K562 (cell line): ENCODE data around the gene VPS13D. TPM values are rescaled to one million over a fixed set of nuclear protein-coding genes. Genes with fewer than 3 reads are reported as not detected.

Source experiments
- ATAC-seq: fragments of 200-7000 bp; cut with Tn5 transposase; 3 replicates; pipeline ENCODE4 v1.9.1; 2020; ENCODE audit warnings: moderate library complexity
- BruUV-seq: library from RNA; stranded (reverse); fragments of 400-500 nt; replicated peaks from 2 replicates; lab custom pipeline; 2021; lab: Mats Ljungman, UMichigan
- CTCF ChIA-PET: fragments of 300-600 bp; formaldehyde crosslinking; extraction: SDS; loops from one replicate; lab custom pipeline; 2021; ENCODE audit warnings: low intra/inter-chr PET ratio; lab: Yijun Ruan, JAX
- POLR2A ChIA-PET: fragments of 300-600, 350-650 bp; sonication (Branson Sonifier 250); formaldehyde crosslinking; extraction: SDS; loops from one replicate; lab custom pipeline; 2021; ENCODE audit warnings: antibody characterized with exemption, inconsistent platforms; lab: Yijun Ruan, JAX
- DNase-seq, 4 experiments: peaks; one replicate each; pipeline versions ENCODE4 v3.0.0 to v3.0.0-alpha.2; 2011 to 2018; ENCODE audit warnings: low spot score in 3 of 4, mixed read lengths in 3 of 4; ENCODE audit errors: extremely low read depth in 1 of 4
- FAIRE-seq: peaks from 2 replicates; lab custom pipeline; 2011; peaks lifted over from hg19 to GRCh38; lab: Jason Lieb, UNC
- H2AFZ ChIP-seq: 2 replicates; pipeline ENCODE4 v1.6.0; 2011; ENCODE audit warnings: low read depth, low read length, control low read depth, inconsistent platforms
- H3K27ac ChIP-seq: fragments of 200-600 bp; 3 replicates; pipeline ENCODE4 v1.8.0; 2011; ENCODE audit warnings: low read depth, mild to moderate bottlenecking, control low read depth, inconsistent platforms, low read length, moderate library complexity, mixed read lengths; ENCODE audit errors: extremely low read depth
- H3K27me3 ChIP-seq, 2 experiments: fragments of 300-600 bp in 1 of 2; 2 replicates in 1 of 2; 3 replicates in 1 of 2; pipeline versions ENCODE4 v1.6.0 to v1.8.0; 2011; ENCODE audit warnings: inconsistent platforms in 2 of 2, low read length in 2 of 2, mild to moderate bottlenecking in 1 of 2, mixed read lengths in 1 of 2, moderate library complexity in 1 of 2; ENCODE audit not compliant: control insufficient read depth in 2 of 2, insufficient read depth in 2 of 2
- H3K36me3 ChIP-seq: fragments of 300-600 bp; 3 replicates; pipeline ENCODE4 v1.8.0; 2011; ENCODE audit warnings: mild to moderate bottlenecking, low read length, inconsistent platforms; ENCODE audit not compliant: control insufficient read depth, insufficient read depth
- H3K4me1 ChIP-seq, 2 experiments: fragments of 200-600 bp in 1 of 2; replicated peaks in 1 of 2; 2 replicates in 1 of 2; 3 replicates in 1 of 2; pipeline versions ENCODE4 v1.5.1 to v1.8.0; 2011; ENCODE audit warnings: inconsistent platforms in 2 of 2, low read length in 2 of 2, mild to moderate bottlenecking in 1 of 2, mixed read lengths in 1 of 2, moderate library complexity in 1 of 2; ENCODE audit not compliant: control insufficient read depth in 2 of 2, insufficient read depth in 2 of 2
- H3K4me2 ChIP-seq: 2 replicates; pipeline ENCODE4 v1.6.1; 2011; ENCODE audit warnings: low read length, control low read depth, inconsistent platforms, mixed read lengths; ENCODE audit not compliant: insufficient read depth
- H3K4me3 ChIP-seq: fragments of 200-600 bp; sonication (generic), shearing (Covaris generic); 2 replicates; pipeline ENCODE4 v1.5.1; 2016; ENCODE audit warnings: control low read depth, inconsistent platforms
- H3K79me2 ChIP-seq: fragments of 200-600 bp; 3 replicates; pipeline ENCODE4 v1.8.0; 2011; ENCODE audit warnings: low read length, inconsistent platforms; ENCODE audit not compliant: control insufficient read depth, insufficient read depth
- H3K9ac ChIP-seq, 2 experiments: 2 replicates each; pipeline versions ENCODE4 v1.6.0 to v1.6.1; 2011; ENCODE audit warnings: low read depth in 2 of 2, low read length in 2 of 2, control low read depth in 1 of 2, inconsistent platforms in 1 of 2, mild to moderate bottlenecking in 1 of 2, mixed read lengths in 1 of 2; ENCODE audit not compliant: insufficient read depth in 1 of 2
- H3K9me1 ChIP-seq: one replicate; pipeline ENCODE4 v1.6.0; 2011; ENCODE audit warnings: inconsistent platforms, mild to moderate bottlenecking, low read length, moderate library complexity; ENCODE audit not compliant: control insufficient read depth, insufficient read depth
- H3K9me3 ChIP-seq: replicated peaks from 2 replicates; pipeline ENCODE4 v1.5.1; 2011; ENCODE audit warnings: low read depth, low read length, inconsistent platforms; ENCODE audit not compliant: control insufficient read depth, insufficient read depth
- H4K20me1 ChIP-seq: replicated peaks from 2 replicates; pipeline ENCODE4 v1.6.1; 2011; ENCODE audit warnings: low read length, inconsistent platforms, mixed read lengths; ENCODE audit not compliant: control insufficient read depth, insufficient read depth
- DIDO1 ChIP-seq: fragments of 450-650 bp; IDR thresholded peaks from 2 replicates; pipeline ENCODE4 v1.6.1; 2016; ENCODE audit warnings: low read depth, missing biosample characterization, missing genetic modification characterization
- RFX1 ChIP-seq: fragments of 450-650 bp; IDR thresholded peaks from 2 replicates; pipeline ENCODE4 v1.6.1; 2016; ENCODE audit warnings: mild to moderate bottlenecking, moderate library complexity
- TEAD4 ChIP-seq, 2 experiments: sonication (generic) in 1 of 2; formaldehyde crosslinking in 1 of 2; IDR thresholded peaks; 2 replicates each; pipeline versions ENCODE4 v1.6.1 to v1.8.0; 2012 to 2022; ENCODE audit warnings: borderline replicate concordance in 1 of 2, inconsistent platforms in 1 of 2, low read length in 1 of 2, mild to moderate bottlenecking in 1 of 2, missing genetic modification reagents in 1 of 2
- ZNF766 ChIP-seq: fragments of 200-800 bp; sonication (Bioruptor generic); conservative IDR thresholded peaks from 2 replicates; pipeline ENCODE4 v1.6.1; 2016; ENCODE audit warnings: missing genetic modification characterization, missing compliant biosample characterization
- WGBS: fragments of 100-300 bp; shearing (Covaris generic); methylation state at CpG from one replicate; pipeline ENCODE4 v1.1.6; 2016; ENCODE audit warnings: low coverage, mixed read lengths; ENCODE audit not compliant: insufficient coverage; ENCODE audit errors: missing lambda C conversion rate; 5-methylcytosine and 5-hydroxymethylcytosine counted together
- in situ Hi-C: fragments of 300-500 bp; cut with MboI; formaldehyde crosslinking; loops from 4 replicates; pipeline ENCODE4 v1.15.0; 2018; ENCODE audit warnings: inconsistent platforms, mixed read lengths
- intact Hi-C: fragments of 100-400 bp; cut with micrococcal nuclease; formaldehyde crosslinking; loops from 2 replicates; pipeline ENCODE4 v1.14.2; 2022
- polyA plus RNA-seq, 8 experiments: library from polyadenylated mRNA; depleted of rRNA in 4 of 8; stranded (reverse) in 5 of 8; unstranded in 3 of 8; fragments of >200 nt; fragmentation: Nextera tagmentation in 2 of 8; fragmentation: Illumina TruSeq in 1 of 8; extraction: Ambion mirVana in 2 of 8; extraction: Trizol in 1 of 8; gene quantifications; 2 replicates each; pipeline versions ENCODE4 v1.2.1 to v1.2.3, GENCODE V29; 2011 to 2014; ENCODE audit warnings: inconsistent platforms in 1 of 8, missing spikeins in 1 of 8
- total RNA-seq, 7 experiments: library from RNA; depleted of rRNA in 6 of 7; stranded (reverse); fragments of >200 nt in 6 of 7; fragmentation: Illumina TruSeq in 2 of 7; extraction: Trizol in 2 of 7; gene quantifications; 2 replicates each; pipeline versions ENCODE4 v1.2.1 to v1.2.3, GENCODE V29; 2011 to 2021; ENCODE audit warnings: low replicate concordance in 1 of 7
- TF ChIP-seq, protein P1 (sequence below): fragments of 200-400 bp; formaldehyde crosslinking; IDR thresholded peaks from 2 replicates; pipeline ENCODE4 v1.6.1; 2017; ENCODE audit warnings: mild to moderate bottlenecking, low read depth, low read length, moderate library complexity
- TF ChIP-seq, protein P2 (sequence below): IDR thresholded peaks from 2 replicates; pipeline ENCODE4 v1.6.1; 2011; ENCODE audit warnings: borderline replicate concordance, low read depth, mild to moderate bottlenecking, moderate library complexity, low read length; ENCODE audit not compliant: insufficient read depth, poor library complexity, severe bottlenecking
- TF ChIP-seq, protein P3 (sequence below): fragments of 250-450 bp; sonication (Bioruptor Pico); IDR thresholded peaks from 2 replicates; pipeline ENCODE4 v1.5.0; 2021; ENCODE audit warnings: mild to moderate bottlenecking, moderate library complexity

Gene VPS13D
- total and polyA plus RNA-seq, 9 of the 15 experiments (the other 6 are each of a cell fraction or from before 2014, with no cell fraction given): 6.1 to 51.5 (median 38.5) TPM

DNA sequence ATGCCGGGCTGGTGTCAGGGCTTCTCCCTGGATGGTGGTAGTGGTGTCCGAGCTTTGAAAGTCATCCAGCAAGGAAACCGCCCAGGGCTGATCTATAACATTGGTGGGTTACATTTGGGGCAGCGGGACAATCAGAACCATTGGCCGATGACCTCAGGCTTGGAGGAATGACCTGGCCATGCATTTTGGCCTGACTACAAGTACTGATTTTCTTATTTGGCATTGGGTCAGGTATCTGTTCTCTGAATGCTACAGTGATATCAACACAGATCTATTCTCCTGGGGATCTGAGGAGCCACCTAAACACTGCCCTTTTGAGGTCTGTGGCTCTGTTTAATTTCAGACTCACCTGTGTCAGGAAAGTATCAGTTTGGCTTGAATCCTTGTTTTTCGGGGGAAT lies 128.7 kb downstream of the VPS13D start (continued):
- TF ChIP-seq, protein P1, sequence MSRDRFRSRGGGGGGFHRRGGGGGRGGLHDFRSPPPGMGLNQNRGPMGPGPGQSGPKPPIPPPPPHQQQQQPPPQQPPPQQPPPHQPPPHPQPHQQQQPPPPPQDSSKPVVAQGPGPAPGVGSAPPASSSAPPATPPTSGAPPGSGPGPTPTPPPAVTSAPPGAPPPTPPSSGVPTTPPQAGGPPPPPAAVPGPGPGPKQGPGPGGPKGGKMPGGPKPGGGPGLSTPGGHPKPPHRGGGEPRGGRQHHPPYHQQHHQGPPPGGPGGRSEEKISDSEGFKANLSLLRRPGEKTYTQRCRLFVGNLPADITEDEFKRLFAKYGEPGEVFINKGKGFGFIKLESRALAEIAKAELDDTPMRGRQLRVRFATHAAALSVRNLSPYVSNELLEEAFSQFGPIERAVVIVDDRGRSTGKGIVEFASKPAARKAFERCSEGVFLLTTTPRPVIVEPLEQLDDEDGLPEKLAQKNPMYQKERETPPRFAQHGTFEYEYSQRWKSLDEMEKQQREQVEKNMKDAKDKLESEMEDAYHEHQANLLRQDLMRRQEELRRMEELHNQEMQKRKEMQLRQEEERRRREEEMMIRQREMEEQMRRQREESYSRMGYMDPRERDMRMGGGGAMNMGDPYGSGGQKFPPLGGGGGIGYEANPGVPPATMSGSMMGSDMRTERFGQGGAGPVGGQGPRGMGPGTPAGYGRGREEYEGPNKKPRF: no peak
- no peak for TF ChIP-seq ZNF766
- TF ChIP-seq, protein P2, sequence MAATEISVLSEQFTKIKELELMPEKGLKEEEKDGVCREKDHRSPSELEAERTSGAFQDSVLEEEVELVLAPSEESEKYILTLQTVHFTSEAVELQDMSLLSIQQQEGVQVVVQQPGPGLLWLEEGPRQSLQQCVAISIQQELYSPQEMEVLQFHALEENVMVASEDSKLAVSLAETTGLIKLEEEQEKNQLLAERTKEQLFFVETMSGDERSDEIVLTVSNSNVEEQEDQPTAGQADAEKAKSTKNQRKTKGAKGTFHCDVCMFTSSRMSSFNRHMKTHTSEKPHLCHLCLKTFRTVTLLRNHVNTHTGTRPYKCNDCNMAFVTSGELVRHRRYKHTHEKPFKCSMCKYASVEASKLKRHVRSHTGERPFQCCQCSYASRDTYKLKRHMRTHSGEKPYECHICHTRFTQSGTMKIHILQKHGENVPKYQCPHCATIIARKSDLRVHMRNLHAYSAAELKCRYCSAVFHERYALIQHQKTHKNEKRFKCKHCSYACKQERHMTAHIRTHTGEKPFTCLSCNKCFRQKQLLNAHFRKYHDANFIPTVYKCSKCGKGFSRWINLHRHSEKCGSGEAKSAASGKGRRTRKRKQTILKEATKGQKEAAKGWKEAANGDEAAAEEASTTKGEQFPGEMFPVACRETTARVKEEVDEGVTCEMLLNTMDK: no peak

DNA sequence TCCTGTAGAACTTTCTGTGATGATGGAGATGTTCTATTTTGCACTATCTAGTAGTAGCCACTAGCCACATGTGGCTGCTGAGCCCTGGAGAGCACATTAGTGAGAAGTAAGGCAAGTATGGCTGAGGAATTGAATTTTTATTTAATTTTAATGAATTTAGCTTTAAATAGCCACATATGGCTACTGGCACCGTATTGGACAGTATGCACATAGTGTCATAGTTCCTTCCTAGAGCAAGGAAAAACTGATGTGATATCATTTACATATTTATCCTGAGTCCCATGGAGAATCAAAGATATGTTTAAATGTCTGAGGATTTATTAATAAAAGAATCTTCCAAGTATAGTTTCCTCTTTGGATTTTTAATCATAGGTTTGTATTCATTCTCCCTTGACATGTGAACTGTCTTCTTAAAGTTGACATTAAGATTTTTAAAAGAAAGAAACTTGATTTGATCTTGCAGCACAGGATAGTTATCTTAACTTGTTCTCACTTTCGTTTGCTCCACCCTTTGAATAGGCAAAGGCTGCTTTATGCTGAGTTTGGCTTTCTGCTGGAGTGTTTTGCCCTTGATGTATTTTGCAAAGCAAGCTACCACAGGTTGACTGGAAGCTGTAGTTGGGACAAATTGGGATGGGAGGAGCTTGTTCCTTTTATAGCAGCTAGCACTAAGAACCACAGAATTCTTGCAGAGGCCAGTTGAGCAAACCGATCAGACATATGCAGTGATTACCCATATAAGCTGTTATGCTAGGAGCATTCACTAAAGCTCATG lies 129.7 kb downstream of the VPS13D start:
- H2AFZ ChIP-seq: no peak overlapping the region
- intact Hi-C loops: no loop called here
- 70% methylated on average over 3 of the region's 3 CpGs for WGBS
- H3K4me2 ChIP-seq: no peak overlapping the region
- no TSS peak for BruUV-seq
- DNase-seq (no peak), FAIRE-seq (no peak), ATAC-seq (no peak; the same call in 2 of the 3 replicates)
- H4K20me1 ChIP-seq: no peaks in the 10 kb centered on the region
- H3K9ac ChIP-seq: no peak overlapping the region
- no peaks in the 10 kb centered on the region for H3K79me2 ChIP-seq
- no peaks in the 10 kb centered on the region for H3K27me3 ChIP-seq
- no peak overlapping the region for H3K4me3 ChIP-seq
- H3K9me3 ChIP-seq: no peaks in the 10 kb centered on the region
- peaks cover 77% of the 10 kb centered on the region for H3K36me3 ChIP-seq
- POLR2A ChIA-PET: interaction anchor here (0.6 to 1.1 kb wide), 3 partner anchors 10 to 242 kb away, joined by 3 to 6 read pairs (median 3); no protein-coding TSS in a partner anchor
- TF ChIP-seq DIDO1 (no peak), TEAD4 (IDR thresholded peaks at IDR 0.05; ENCODE audit: low read length) (no peak), TEAD4 (CRISPR knock-in tag; IDR thresholded peaks at IDR 0.05; ENCODE audit: borderline replicate concordance) (no peak), RFX1 (no peak)
- TF ChIP-seq, protein P3, sequence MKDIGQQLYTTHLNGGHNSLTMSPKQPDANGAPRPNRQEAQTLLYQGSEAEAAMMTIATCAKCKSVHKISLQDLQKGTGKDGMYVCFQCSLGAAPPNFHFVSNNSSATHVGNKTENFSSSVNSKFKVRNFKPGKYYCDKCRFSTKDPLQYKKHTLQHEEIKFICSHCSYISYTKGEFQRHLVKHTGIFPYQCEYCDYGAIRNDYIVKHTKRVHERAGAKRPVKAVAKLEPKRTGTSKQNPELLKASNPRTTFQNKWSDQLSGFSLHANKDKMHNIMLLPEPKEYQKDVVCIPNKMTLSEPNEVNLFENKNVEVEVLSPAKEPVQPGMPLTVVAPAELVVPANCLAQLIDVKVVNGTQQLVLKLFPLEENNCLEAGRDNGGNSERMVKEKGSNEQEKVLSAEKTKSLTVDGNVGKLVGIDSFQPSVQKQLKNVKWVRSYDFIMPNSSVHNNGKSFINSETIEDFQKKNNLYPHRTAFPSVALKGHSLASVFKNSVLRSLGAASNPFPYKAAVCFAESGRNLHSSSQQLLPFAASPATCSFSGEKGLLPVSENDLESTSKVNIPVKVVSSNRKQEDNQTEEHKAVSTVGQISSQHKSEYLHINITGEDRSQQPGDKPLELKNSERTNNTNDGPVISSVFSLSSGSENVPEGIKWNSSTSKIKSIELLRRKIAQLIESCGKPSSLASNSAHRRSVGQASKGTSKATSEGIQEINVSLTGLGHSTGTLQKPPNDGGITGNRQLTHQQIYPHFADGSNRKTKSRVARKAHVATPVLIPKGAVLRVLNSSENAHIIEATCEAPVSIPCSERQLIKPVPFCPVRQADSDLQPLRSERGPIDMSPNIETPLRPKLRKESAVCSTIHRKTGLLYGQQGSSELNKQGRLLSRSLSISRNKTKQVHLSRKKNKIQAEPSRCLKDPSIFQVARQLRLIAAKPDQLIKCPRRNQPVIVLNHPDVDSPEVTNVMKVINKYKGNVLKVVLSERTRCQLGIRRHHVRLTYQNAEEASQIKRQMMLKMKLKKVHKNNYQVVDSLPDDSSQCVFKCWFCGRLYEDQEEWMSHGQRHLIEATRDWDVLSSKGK (CRISPR knock-in tag): no peak
- CTCF ChIA-PET: no interaction called here
- no peaks in the 10 kb centered on the region for H3K4me1 ChIP-seq
- no peak overlapping the region for H3K27ac ChIP-seq
- H3K9me1 ChIP-seq: no peaks in the 10 kb centered on the region
- in situ Hi-C loops: no loop called here
